GM20000 (cell line): Measurements from ENCODE around the gene NINJ1.

Source experiments
- DNase-seq: peaks from one replicate; pipeline ENCODE4 v3.0.0; 2012; ENCODE audit warnings: low spot score
- CTCF ChIP-seq: IDR thresholded peaks from 2 replicates; pipeline ENCODE4 v1.5.1; 2012; ENCODE audit warnings: mild to moderate bottlenecking, control low read depth; ENCODE audit errors: extremely low read depth, missing control alignments

The NINJ1 gene

GRCh38 chr9:93100276-93100636 lies 33.8 kb downstream of the NINJ1 start:
- DNase-seq, result no peak
- no peak for TF ChIP-seq CTCF

- TF ChIP-seq CTCF, result no peak
- no peak for DNase-seq
Observed at GRCh38 chr9:93099551-93100275, 34.3 kb downstream of the NINJ1 start.

GRCh38 chr9:93098236-93098946 lies 35.7 kb downstream of the NINJ1 start:
- no peak for TF ChIP-seq CTCF
- no peak for DNase-seq

- no peak for TF ChIP-seq CTCF
- DNase-seq, result no peak
Observed at GRCh38 chr9:93097511-93098201, 36.4 kb downstream of the NINJ1 start.

GRCh38 chr9:93096811-93097382 lies 37.2 kb downstream of the NINJ1 start:
- no peak for DNase-seq

GRCh38 chr9:93096131-93096802 lies 37.8 kb downstream of the NINJ1 start, which contains the start of gene CARD19:
TSS of gene CARD19 (plus strand) at chr9:93096217. CDS start at chr9:93096346, 129 bp downstream.
- TF ChIP-seq CTCF, result no peak
- peak; percentile 43 for DNase-seq

More at GRCh38 chr9:93096811-93097382, 37.2 kb downstream of the NINJ1 start:
- no peak for TF ChIP-seq CTCF
